Prostate gland (tissue), 2 donors: ENCODE results near the gene KIAA0825.

Source experiments
- CTCF ChIP-seq, 4 experiments: fragments of 200-600 bp in 2 of 4; fragments of 450-650 bp in 2 of 4; sonication (generic) in 2 of 4; IDR thresholded peaks; 1 replicate in 3 of 4; 2 replicates in 1 of 4; pipeline ENCODE4 v1.5.1; 2016 to 2019; ENCODE audit warnings: antibody characterized with exemption in 4 of 4, mild to moderate bottlenecking in 2 of 4, moderate library complexity in 2 of 4
- POLR2AphosphoS5 ChIP-seq: sonication (generic); formaldehyde crosslinking; IDR thresholded peaks from one replicate; pipeline ENCODE4 v1.6.1; 2017; ENCODE audit warnings: antibody characterized with exemption

GRCh38 chr5:94571415-94571814, 47.0 kb downstream of the KIAA0825 start:
- no peak for TF ChIP-seq CTCF (IDR thresholded peaks at IDR 0.05)
- no peak for TF ChIP-seq POLR2AphosphoS5
